GM12878 (cell line): Measurements from ENCODE around the gene PARP6. TPM values are rescaled to one million over a fixed set of nuclear protein-coding genes. Genes with fewer than 3 reads are reported as not detected.

ENCODE experiments used
- ATAC-seq: fragments of 200-7000 bp; cut with Tn5 transposase; 3 replicates; pipeline ENCODE4 v1.9.1; 2020; ENCODE audit warnings: mild to moderate bottlenecking, moderate library complexity
- BruUV-seq: library from RNA; stranded (reverse); fragments of 400-500 nt; replicated peaks from 2 replicates; lab custom pipeline; 2021; lab: Mats Ljungman, UMichigan
- CTCF ChIA-PET: fragments of 300-600 bp; sonication (Branson Sonifier 250); formaldehyde crosslinking; extraction: SDS; loops from one replicate; lab custom pipeline; 2021; ENCODE audit warnings: inconsistent platforms; lab: Yijun Ruan, JAX
- POLR2A ChIA-PET: fragments of 350-600 bp; formaldehyde crosslinking; extraction: SDS; loops from one replicate; lab custom pipeline; 2021; ENCODE audit warnings: inconsistent platforms; lab: Charles Lee
- RAD21 ChIA-PET: fragments of 300-600 bp; sonication (Branson Sonifier 250); formaldehyde crosslinking; loops from one replicate; lab custom pipeline; 2023; ENCODE audit warnings: antibody characterized with exemption; ENCODE audit not compliant: unreplicated experiment; lab: Charles Lee
- SMC1A ChIA-PET: fragments of 300-600 bp; sonication (Branson Sonifier 250); formaldehyde crosslinking; loops from one replicate; lab custom pipeline; 2023; ENCODE audit not compliant: unreplicated experiment, uncharacterized antibody; lab: Charles Lee
- DNase-seq: peaks from one replicate; pipeline ENCODE4 v3.0.0-alpha.2; 2011; ENCODE audit warnings: low read depth, low spot score
- FAIRE-seq: peaks from 3 replicates; lab custom pipeline; 2011; peaks lifted over from hg19 to GRCh38; lab: Jason Lieb, UNC
- H2AFZ ChIP-seq: 2 replicates; pipeline ENCODE4 v1.6.0; 2011; ENCODE audit warnings: low read depth, low read length, control low read depth; ENCODE audit not compliant: control insufficient read depth
- H3K27ac ChIP-seq: 2 replicates; pipeline ENCODE4 v1.5.1; 2011; ENCODE audit warnings: control low read depth; ENCODE audit not compliant: control insufficient read depth, insufficient read depth
- H3K27me3 ChIP-seq, 2 experiments: replicated peaks in 1 of 2; 2 replicates each; pipeline versions ENCODE4 v1.6.0 to v1.6.1; 2011; ENCODE audit warnings: low read length in 1 of 2; ENCODE audit not compliant: control insufficient read depth in 2 of 2, insufficient read depth in 2 of 2
- H3K36me3 ChIP-seq, 2 experiments: 2 replicates each; pipeline ENCODE4 v1.5.1; 2011; ENCODE audit warnings: low read length in 1 of 2; ENCODE audit not compliant: control insufficient read depth in 2 of 2, insufficient read depth in 2 of 2
- H3K4me1 ChIP-seq: 2 replicates; pipeline ENCODE4 v1.6.1; 2011; ENCODE audit warnings: mild to moderate bottlenecking, low read length, moderate library complexity, mixed read lengths; ENCODE audit not compliant: control insufficient read depth, insufficient read depth
- H3K4me2 ChIP-seq: 2 replicates; pipeline ENCODE4 v1.6.0; 2011; ENCODE audit warnings: control low read depth; ENCODE audit not compliant: control insufficient read depth, insufficient read depth
- H3K4me3 ChIP-seq: fragments of 200-600 bp; sonication (generic); 2 replicates; pipeline ENCODE4 v1.5.1; 2016
- H3K79me2 ChIP-seq: 2 replicates; pipeline ENCODE4 v1.6.0; 2011; ENCODE audit warnings: low read length; ENCODE audit not compliant: control insufficient read depth, insufficient read depth
- H3K9ac ChIP-seq: 2 replicates; pipeline ENCODE4 v1.8.0; 2011; ENCODE audit warnings: low read length, control low read depth, mixed read lengths; ENCODE audit not compliant: control insufficient read depth, insufficient read depth
- H3K9me3 ChIP-seq: replicated peaks from 3 replicates; pipeline ENCODE4 v1.5.1; 2011; ENCODE audit warnings: mild to moderate bottlenecking, low read length; ENCODE audit not compliant: control insufficient read depth, insufficient read depth
- H4K20me1 ChIP-seq: 2 replicates; pipeline ENCODE4 v1.6.0; 2011; ENCODE audit not compliant: control insufficient read depth, insufficient read depth
- IRF4 ChIP-seq: IDR thresholded peaks from 2 replicates; pipeline ENCODE4 v1.6.1; 2011; ENCODE audit warnings: low read depth, low read length
- KAT2A ChIP-seq: conservative IDR thresholded peaks from 2 replicates; pipeline ENCODE4 v1.6.1; 2011; ENCODE audit warnings: low read depth, low read length; ENCODE audit not compliant: control insufficient read depth
- KLF5 ChIP-seq: fragments of 450-650 bp; IDR thresholded peaks from 2 replicates; pipeline ENCODE4 v1.6.1; 2014; ENCODE audit warnings: mild to moderate bottlenecking; ENCODE audit not compliant: partially characterized antibody
- MXI1 ChIP-seq: fragments of 150-350 bp; IDR thresholded peaks from 2 replicates; pipeline ENCODE4 v1.6.1; 2011; ENCODE audit warnings: low read depth, mild to moderate bottlenecking, inconsistent platforms, low read length, improper control_type of control experiment
- PRDM15 ChIP-seq: fragments of 450-650 bp; formaldehyde crosslinking; IDR thresholded peaks from 2 replicates; pipeline ENCODE4 v1.4.0; 2020; ENCODE audit warnings: mild to moderate bottlenecking, moderate library complexity
- RCOR1 ChIP-seq: conservative IDR thresholded peaks from 2 replicates; pipeline ENCODE4 v1.6.1; 2012; ENCODE audit warnings: low read depth, low read length, improper control_type of control experiment
- SMARCA5 ChIP-seq: fragments of 450-650 bp; IDR thresholded peaks from 2 replicates; pipeline ENCODE4 v1.6.1; 2017; ENCODE audit warnings: mild to moderate bottlenecking
- SP1 ChIP-seq: IDR thresholded peaks from one replicate; pipeline ENCODE4 v1.6.1; 2011; ENCODE audit warnings: low read depth, low read length
- TCF3 ChIP-seq: IDR thresholded peaks from 2 replicates; pipeline ENCODE4 v1.6.1; 2012; ENCODE audit warnings: low read depth, mild to moderate bottlenecking, low read length, borderline replicate concordance; ENCODE audit not compliant: insufficient read depth
- in situ Hi-C: fragments of 300-500 bp; cut with MboI; formaldehyde crosslinking; loops from 9 replicates; pipeline ENCODE4 v1.14.3; 2018; ENCODE audit warnings: mixed read lengths
- intact Hi-C: fragments of 100-400 bp; cut with micrococcal nuclease; formaldehyde crosslinking; loops from one replicate; pipeline ENCODE4 v1.14.2; 2022; ENCODE audit not compliant: unreplicated experiment
- polyA plus RNA-seq, 11 experiments: library from polyadenylated mRNA; depleted of rRNA in 4 of 11; unstranded in 6 of 11; stranded (reverse) in 5 of 11; fragments of >200 nt; fragmentation: Nextera tagmentation in 4 of 11; fragmentation: Illumina TruSeq in 1 of 11; extraction: Ambion mirVana in 4 of 11; extraction: Trizol in 1 of 11; gene quantifications; 1 replicate in 1 of 11; 2 replicates in 10 of 11; pipeline versions ENCODE4 v1.2.1 to v1.2.3, GENCODE V29; 2011 to 2016; ENCODE audit warnings: inconsistent platforms in 2 of 11, missing spikeins in 2 of 11, low read depth in 1 of 11
- total RNA-seq, 4 experiments: library from RNA; depleted of rRNA in 3 of 4; stranded (reverse); fragments of >200 nt in 3 of 4; fragmentation: Illumina TruSeq in 1 of 4; extraction: Trizol in 1 of 4; gene quantifications; 2 replicates each; pipeline versions ENCODE4 v1.2.1 to v1.2.3, GENCODE V29; 2013 to 2021
- TF ChIP-seq, protein P1 (sequence below): IDR thresholded peaks from 2 replicates; pipeline ENCODE4 v1.6.1; 2012; ENCODE audit warnings: low read depth, low read length, improper control_type of control experiment
- TF ChIP-seq, protein P2 (sequence below), 3 experiments: IDR thresholded peaks in 2 of 3; conservative IDR thresholded peaks in 1 of 3; 2 replicates each; pipeline ENCODE4 v1.5.1; 2011; ENCODE audit warnings: low read depth in 3 of 3, low read length in 3 of 3, mild to moderate bottlenecking in 3 of 3, control low read depth in 2 of 3, moderate library complexity in 2 of 3, inconsistent platforms in 1 of 3, mixed read lengths in 1 of 3; ENCODE audit not compliant: control insufficient read depth in 2 of 3, insufficient read depth in 1 of 3; ENCODE audit errors: extremely low read depth in 1 of 3
- TF ChIP-seq, protein P3 (sequence below): IDR thresholded peaks from 2 replicates; pipeline ENCODE4 v1.6.1; 2012; ENCODE audit warnings: improper control_type of control experiment, low read depth, low read length; ENCODE audit not compliant: insufficient replicate concordance

PARP6 gene
- total and polyA plus RNA-seq, 10 of the 15 experiments (the other 5 are each of a cell fraction or from before 2014, with no cell fraction given) = 14.3 to 73.5 (median 26.9) TPM

DNA sequence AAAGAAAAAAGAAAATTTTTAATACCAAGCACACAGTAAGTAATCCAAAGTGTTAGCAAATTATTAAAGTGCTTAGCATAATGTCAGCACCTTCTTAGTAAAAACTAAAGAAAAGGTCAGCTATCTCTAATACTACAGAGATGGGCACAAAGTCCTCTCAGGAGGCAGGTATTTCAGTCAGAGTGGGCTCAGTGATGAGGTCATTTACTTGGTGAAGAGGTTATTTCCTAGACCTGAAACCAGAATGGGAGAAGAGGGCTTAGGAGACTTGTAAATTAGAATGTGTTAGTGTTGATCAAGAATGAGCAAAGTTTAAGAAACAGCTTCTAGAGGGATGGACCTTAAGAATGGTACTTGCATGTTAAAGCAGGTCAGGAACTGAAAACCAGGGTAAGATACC lies 32.7 kb downstream of the PARP6 start:
- no peak for FAIRE-seq
- no peak overlapping the region for H3K4me2 ChIP-seq
- CTCF ChIA-PET = interaction anchor here (2.7 kb wide), 1 partner anchor 12 kb away, joined by 12 read pairs; no protein-coding TSS in a partner anchor
- SMC1A ChIA-PET = interaction anchor here (1.5 kb wide), 1 partner anchor 23 kb away, joined by 3 read pairs; no protein-coding TSS in a partner anchor
- H3K36me3 ChIP-seq = peaks cover 6 to 12% of the 10 kb centered on the region in 2 experiments
- no peaks in the 10 kb centered on the region for H3K27me3 ChIP-seq
- intact Hi-C loops = no loop called here
- in situ Hi-C loops = no loop called here
- H3K4me3 ChIP-seq = no peak overlapping the region
- BruUV-seq = no TSS peak
- no peak overlapping the region for H3K9ac ChIP-seq
- RAD21 ChIA-PET = no interaction called here
- H3K27ac ChIP-seq = no peak overlapping the region
- DNase-seq = no peak
- no peaks in the 10 kb centered on the region for H4K20me1 ChIP-seq
- H3K4me1 ChIP-seq = peaks cover 8% of the 10 kb centered on the region; the same call in 1 of the 2 replicates
- H3K9me3 ChIP-seq = no peaks in the 10 kb centered on the region
- ATAC-seq = no peak
- no peaks in the 10 kb centered on the region; the same call in 1 of the 2 replicates for H3K79me2 ChIP-seq
- POLR2A ChIA-PET = interaction anchor here (0.6 to 2.2 kb wide), 4 partner anchors 8 to 432 kb away, joined by 3 to 9 read pairs (median 4); partner anchors contain the start of gene PKM
- no peak overlapping the region for H2AFZ ChIP-seq
- TF ChIP-seq MXI1 (no peak), SP1 (no peak), KAT2A (no peak), RCOR1 (no peak), PRDM15 (no peak), KLF5 (no peak), TCF3 (no peak), IRF4 (no peak), SMARCA5 (no peak)
- TF ChIP-seq, protein P1, sequence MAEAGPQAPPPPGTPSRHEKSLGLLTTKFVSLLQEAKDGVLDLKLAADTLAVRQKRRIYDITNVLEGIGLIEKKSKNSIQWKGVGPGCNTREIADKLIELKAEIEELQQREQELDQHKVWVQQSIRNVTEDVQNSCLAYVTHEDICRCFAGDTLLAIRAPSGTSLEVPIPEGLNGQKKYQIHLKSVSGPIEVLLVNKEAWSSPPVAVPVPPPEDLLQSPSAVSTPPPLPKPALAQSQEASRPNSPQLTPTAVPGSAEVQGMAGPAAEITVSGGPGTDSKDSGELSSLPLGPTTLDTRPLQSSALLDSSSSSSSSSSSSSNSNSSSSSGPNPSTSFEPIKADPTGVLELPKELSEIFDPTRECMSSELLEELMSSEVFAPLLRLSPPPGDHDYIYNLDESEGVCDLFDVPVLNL = no peak
- TF ChIP-seq, protein P2, sequence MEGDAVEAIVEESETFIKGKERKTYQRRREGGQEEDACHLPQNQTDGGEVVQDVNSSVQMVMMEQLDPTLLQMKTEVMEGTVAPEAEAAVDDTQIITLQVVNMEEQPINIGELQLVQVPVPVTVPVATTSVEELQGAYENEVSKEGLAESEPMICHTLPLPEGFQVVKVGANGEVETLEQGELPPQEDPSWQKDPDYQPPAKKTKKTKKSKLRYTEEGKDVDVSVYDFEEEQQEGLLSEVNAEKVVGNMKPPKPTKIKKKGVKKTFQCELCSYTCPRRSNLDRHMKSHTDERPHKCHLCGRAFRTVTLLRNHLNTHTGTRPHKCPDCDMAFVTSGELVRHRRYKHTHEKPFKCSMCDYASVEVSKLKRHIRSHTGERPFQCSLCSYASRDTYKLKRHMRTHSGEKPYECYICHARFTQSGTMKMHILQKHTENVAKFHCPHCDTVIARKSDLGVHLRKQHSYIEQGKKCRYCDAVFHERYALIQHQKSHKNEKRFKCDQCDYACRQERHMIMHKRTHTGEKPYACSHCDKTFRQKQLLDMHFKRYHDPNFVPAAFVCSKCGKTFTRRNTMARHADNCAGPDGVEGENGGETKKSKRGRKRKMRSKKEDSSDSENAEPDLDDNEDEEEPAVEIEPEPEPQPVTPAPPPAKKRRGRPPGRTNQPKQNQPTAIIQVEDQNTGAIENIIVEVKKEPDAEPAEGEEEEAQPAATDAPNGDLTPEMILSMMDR (IDR thresholded peaks at IDR 0.05 in 2 of 3, conservative IDR thresholded peaks at IDR 0.05 in 1 of 3; ENCODE audit: control insufficient read depth in 2 of 3, extremely low read depth in 1 of 3, insufficient read depth in 1 of 3, low read depth in 3 of 3, low read length in 3 of 3) = no peak
- TF ChIP-seq, protein P3, sequence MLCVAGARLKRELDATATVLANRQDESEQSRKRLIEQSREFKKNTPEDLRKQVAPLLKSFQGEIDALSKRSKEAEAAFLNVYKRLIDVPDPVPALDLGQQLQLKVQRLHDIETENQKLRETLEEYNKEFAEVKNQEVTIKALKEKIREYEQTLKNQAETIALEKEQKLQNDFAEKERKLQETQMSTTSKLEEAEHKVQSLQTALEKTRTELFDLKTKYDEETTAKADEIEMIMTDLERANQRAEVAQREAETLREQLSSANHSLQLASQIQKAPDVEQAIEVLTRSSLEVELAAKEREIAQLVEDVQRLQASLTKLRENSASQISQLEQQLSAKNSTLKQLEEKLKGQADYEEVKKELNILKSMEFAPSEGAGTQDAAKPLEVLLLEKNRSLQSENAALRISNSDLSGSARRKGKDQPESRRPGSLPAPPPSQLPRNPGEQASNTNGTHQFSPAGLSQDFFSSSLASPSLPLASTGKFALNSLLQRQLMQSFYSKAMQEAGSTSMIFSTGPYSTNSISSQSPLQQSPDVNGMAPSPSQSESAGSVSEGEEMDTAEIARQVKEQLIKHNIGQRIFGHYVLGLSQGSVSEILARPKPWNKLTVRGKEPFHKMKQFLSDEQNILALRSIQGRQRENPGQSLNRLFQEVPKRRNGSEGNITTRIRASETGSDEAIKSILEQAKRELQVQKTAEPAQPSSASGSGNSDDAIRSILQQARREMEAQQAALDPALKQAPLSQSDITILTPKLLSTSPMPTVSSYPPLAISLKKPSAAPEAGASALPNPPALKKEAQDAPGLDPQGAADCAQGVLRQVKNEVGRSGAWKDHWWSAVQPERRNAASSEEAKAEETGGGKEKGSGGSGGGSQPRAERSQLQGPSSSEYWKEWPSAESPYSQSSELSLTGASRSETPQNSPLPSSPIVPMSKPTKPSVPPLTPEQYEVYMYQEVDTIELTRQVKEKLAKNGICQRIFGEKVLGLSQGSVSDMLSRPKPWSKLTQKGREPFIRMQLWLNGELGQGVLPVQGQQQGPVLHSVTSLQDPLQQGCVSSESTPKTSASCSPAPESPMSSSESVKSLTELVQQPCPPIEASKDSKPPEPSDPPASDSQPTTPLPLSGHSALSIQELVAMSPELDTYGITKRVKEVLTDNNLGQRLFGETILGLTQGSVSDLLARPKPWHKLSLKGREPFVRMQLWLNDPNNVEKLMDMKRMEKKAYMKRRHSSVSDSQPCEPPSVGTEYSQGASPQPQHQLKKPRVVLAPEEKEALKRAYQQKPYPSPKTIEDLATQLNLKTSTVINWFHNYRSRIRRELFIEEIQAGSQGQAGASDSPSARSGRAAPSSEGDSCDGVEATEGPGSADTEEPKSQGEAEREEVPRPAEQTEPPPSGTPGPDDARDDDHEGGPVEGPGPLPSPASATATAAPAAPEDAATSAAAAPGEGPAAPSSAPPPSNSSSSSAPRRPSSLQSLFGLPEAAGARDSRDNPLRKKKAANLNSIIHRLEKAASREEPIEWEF = no peak
